Loucy (cell line): ENCODE results near the gene FHL1.

Experiments used
- H2AFZ ChIP-seq: fragments of 200-600 bp; sonication (generic); 2 replicates; pipeline ENCODE4 v1.6.0; 2016; ENCODE audit warnings: antibody characterized with exemption, mild to moderate bottlenecking, low read length, moderate library complexity
- H3F3A ChIP-seq: fragments of 200-600 bp; 2 replicates; pipeline ENCODE4 v1.6.0; 2016; ENCODE audit warnings: antibody characterized with exemption, low read depth, mild to moderate bottlenecking
- H3K27me3 ChIP-seq: fragments of 200-600 bp; sonication (generic); 2 replicates; pipeline ENCODE4 v1.6.1; 2014; ENCODE audit warnings: low read length, mild to moderate bottlenecking; ENCODE audit not compliant: insufficient read depth, poor library complexity, severe bottlenecking
- H3K36me3 ChIP-seq: fragments of 200-600 bp; sonication (generic); 2 replicates; pipeline ENCODE4 v1.6.1; 2016; ENCODE audit warnings: low read length; ENCODE audit not compliant: insufficient read depth
- H3K4me1 ChIP-seq: fragments of 200-600 bp; sonication (generic); 2 replicates; pipeline ENCODE4 v1.5.1; 2014; ENCODE audit warnings: low read length, mild to moderate bottlenecking; ENCODE audit not compliant: insufficient read depth, poor library complexity, severe bottlenecking
- H3K4me2 ChIP-seq: fragments of 200-600 bp; sonication (generic); 2 replicates; pipeline ENCODE4 v1.6.0; 2014; ENCODE audit warnings: antibody characterized with exemption, low read length, low read depth, mild to moderate bottlenecking; ENCODE audit not compliant: poor library complexity, severe bottlenecking
- H3K4me3 ChIP-seq: fragments of 200-600 bp; sonication (generic); 2 replicates; pipeline ENCODE4 v1.5.1; 2014; ENCODE audit warnings: low read length, mild to moderate bottlenecking, mixed read lengths; ENCODE audit not compliant: poor library complexity, severe bottlenecking
- H3K79me2 ChIP-seq: fragments of 200-600 bp; sonication (generic); 2 replicates; pipeline ENCODE4 v1.6.1; 2014; ENCODE audit warnings: low read length; ENCODE audit not compliant: insufficient read depth
- H3K9ac ChIP-seq: fragments of 200-600 bp; sonication (generic); 2 replicates; pipeline ENCODE4 v1.6.0; 2014; ENCODE audit warnings: mild to moderate bottlenecking, low read depth, low read length, moderate library complexity; ENCODE audit not compliant: poor library complexity, severe bottlenecking
- H3K9me2 ChIP-seq: fragments of 200-600 bp; sonication (generic); replicated peaks from 2 replicates; pipeline ENCODE4 v1.6.1; 2016; ENCODE audit warnings: low read depth, low read length, mixed read lengths
- H3K9me3 ChIP-seq: fragments of 200-600 bp; sonication (generic); 2 replicates; pipeline ENCODE4 v1.6.1; 2014; ENCODE audit warnings: mild to moderate bottlenecking, antibody characterized with exemption, low read length, low read depth; ENCODE audit not compliant: insufficient read depth
- H4K20me1 ChIP-seq: fragments of 200-600 bp; sonication (generic); 2 replicates; pipeline ENCODE4 v1.6.0; 2014; ENCODE audit warnings: antibody characterized with exemption, low read length, mild to moderate bottlenecking; ENCODE audit not compliant: insufficient read depth, poor library complexity, severe bottlenecking
- EZH2phosphoT487 ChIP-seq: fragments of 200-600 bp; IDR thresholded peaks from 2 replicates; pipeline ENCODE4 v1.6.1; 2018; ENCODE audit warnings: antibody characterized with exemption, mild to moderate bottlenecking, moderate library complexity, borderline replicate concordance
- TF ChIP-seq, protein P1 (sequence below): fragments of 200-600 bp; sonication (generic); conservative IDR thresholded peaks from 2 replicates; pipeline ENCODE4 v1.5.1; 2014; ENCODE audit warnings: mild to moderate bottlenecking, antibody characterized with exemption, low read length

FHL1 gene

DNA sequence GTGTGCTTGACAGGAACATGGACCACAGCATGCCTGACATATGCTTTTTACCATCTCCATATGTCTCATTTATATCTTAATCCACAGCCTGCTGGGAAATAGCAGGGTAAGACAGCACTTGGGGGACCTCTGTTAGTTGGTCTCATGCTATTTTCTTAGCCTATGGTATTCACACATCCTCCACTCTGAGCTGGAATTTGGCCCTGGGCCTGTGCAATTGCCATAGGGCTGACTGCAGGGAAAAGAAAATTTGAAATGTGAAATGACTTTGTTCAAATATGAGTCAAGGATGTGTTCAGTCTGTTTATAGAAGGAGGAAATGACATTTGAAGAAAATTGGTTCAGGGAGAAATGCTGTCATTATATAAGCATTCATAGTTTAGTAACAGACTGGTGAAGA is 113.4 kb downstream of the FHL1 start:
- no peaks in the 10 kb centered on the region for H3K36me3 ChIP-seq
- no peak for TF ChIP-seq EZH2phosphoT487
- TF ChIP-seq, protein P1, sequence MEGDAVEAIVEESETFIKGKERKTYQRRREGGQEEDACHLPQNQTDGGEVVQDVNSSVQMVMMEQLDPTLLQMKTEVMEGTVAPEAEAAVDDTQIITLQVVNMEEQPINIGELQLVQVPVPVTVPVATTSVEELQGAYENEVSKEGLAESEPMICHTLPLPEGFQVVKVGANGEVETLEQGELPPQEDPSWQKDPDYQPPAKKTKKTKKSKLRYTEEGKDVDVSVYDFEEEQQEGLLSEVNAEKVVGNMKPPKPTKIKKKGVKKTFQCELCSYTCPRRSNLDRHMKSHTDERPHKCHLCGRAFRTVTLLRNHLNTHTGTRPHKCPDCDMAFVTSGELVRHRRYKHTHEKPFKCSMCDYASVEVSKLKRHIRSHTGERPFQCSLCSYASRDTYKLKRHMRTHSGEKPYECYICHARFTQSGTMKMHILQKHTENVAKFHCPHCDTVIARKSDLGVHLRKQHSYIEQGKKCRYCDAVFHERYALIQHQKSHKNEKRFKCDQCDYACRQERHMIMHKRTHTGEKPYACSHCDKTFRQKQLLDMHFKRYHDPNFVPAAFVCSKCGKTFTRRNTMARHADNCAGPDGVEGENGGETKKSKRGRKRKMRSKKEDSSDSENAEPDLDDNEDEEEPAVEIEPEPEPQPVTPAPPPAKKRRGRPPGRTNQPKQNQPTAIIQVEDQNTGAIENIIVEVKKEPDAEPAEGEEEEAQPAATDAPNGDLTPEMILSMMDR = no peak

More for the DNA sequence above, 113.4 kb downstream of the FHL1 start:
- peaks cover 30% of the 10 kb centered on the region for H3K4me1 ChIP-seq
- no peaks in the 10 kb centered on the region for H3K9me3 ChIP-seq
- no peaks in the 10 kb centered on the region for H4K20me1 ChIP-seq
- H3K9ac ChIP-seq = no peak overlapping the region
- 0 out of 2 replicates have a peak overlapping the region, but pooled peaks have one; percentile 19 for H2AFZ ChIP-seq
- no peak overlapping the region for H3K4me3 ChIP-seq
- H3K9me2 ChIP-seq = no peaks in the 10 kb centered on the region
- peak overlapping the region; percentile 57 for H3K4me2 ChIP-seq
- H3F3A ChIP-seq = no peaks in the 10 kb centered on the region
- no peaks in the 10 kb centered on the region for H3K79me2 ChIP-seq
- no peaks in the 10 kb centered on the region for H3K27me3 ChIP-seq
